Suprapubic skin (tissue), 4 donors: ENCODE data around the gene DCUN1D3.

Experiments used
- CTCF ChIP-seq, 2 donors: fragments of 200-600 bp in 1 of 2; fragments of 450-650 bp in 1 of 2; sonication (generic) in 1 of 2; IDR thresholded peaks; one replicate each; pipeline ENCODE4 v1.5.1; 2016 to 2019; ENCODE audit warnings: antibody characterized with exemption in 2 of 2, mild to moderate bottlenecking in 1 of 2, moderate library complexity in 1 of 2
- POLR2A ChIP-seq, 2 donors: fragments of 450-650 bp; IDR thresholded peaks; one replicate each; pipeline ENCODE4 v1.6.1; 2017; ENCODE audit warnings: antibody characterized with exemption in 2 of 2, mild to moderate bottlenecking in 2 of 2, moderate library complexity in 2 of 2
- POLR2AphosphoS5 ChIP-seq, 3 donors: sonication (generic); formaldehyde crosslinking; IDR thresholded peaks; one replicate each; pipeline ENCODE4 v1.6.1; 2017; ENCODE audit warnings: antibody characterized with exemption in 3 of 3

GRCh38 chr16:20854963-20855362 lies 45.2 kb downstream of the DCUN1D3 start:
- TF ChIP-seq CTCF (IDR thresholded peaks at IDR 0.05) = no peak
- TF ChIP-seq POLR2A (IDR thresholded peaks at IDR 0.05) = no peak
- TF ChIP-seq POLR2AphosphoS5 (IDR thresholded peaks at IDR 0.05) = no peak
